Measurements from ENCODE around the gene C3orf18.

DNA sequence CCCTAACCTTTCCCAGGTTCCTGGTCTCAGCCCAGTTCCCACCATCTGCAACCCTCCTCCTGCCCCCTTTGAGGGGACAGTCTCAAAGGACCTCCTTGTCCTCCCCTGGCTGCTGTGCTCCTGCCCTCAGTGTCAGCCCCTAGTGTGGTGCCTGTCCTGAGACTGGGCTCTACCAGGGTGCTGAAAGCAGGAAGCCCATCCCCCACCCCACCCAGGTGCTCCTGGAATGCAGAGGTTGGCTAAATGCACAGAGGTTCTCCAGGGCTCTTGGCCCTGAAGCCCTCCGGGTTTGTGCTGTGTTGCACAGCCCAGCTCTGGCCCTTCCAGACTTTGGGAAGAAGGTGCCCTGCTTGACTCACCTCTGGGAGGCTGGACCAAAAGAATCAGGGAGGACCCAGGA lies 21.8 kb downstream of the C3orf18 start:
- TF ChIP-seq, protein P1, sequence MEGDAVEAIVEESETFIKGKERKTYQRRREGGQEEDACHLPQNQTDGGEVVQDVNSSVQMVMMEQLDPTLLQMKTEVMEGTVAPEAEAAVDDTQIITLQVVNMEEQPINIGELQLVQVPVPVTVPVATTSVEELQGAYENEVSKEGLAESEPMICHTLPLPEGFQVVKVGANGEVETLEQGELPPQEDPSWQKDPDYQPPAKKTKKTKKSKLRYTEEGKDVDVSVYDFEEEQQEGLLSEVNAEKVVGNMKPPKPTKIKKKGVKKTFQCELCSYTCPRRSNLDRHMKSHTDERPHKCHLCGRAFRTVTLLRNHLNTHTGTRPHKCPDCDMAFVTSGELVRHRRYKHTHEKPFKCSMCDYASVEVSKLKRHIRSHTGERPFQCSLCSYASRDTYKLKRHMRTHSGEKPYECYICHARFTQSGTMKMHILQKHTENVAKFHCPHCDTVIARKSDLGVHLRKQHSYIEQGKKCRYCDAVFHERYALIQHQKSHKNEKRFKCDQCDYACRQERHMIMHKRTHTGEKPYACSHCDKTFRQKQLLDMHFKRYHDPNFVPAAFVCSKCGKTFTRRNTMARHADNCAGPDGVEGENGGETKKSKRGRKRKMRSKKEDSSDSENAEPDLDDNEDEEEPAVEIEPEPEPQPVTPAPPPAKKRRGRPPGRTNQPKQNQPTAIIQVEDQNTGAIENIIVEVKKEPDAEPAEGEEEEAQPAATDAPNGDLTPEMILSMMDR (optimal IDR thresholded peaks at IDR 0.05 in 1 of 3, IDR thresholded peaks at IDR 0.05 in 1 of 3, conservative IDR thresholded peaks at IDR 0.05 in 1 of 3; ENCODE audit: extremely low read depth in 1 of 3, insufficient read depth in 2 of 3, low read length in 3 of 3), result no peak
- no peak for TF ChIP-seq EZH2 (IDR thresholded peaks at IDR 0.05; ENCODE audit: low read length)

All from keratinocyte (primary cell).